HEK293T (cell line): ENCODE measurements around the gene HEPN1.

Experiments used
- CTCF ChIA-PET: fragments of 350-600 bp; formaldehyde crosslinking; extraction: SDS; loops from one replicate; lab custom pipeline; 2021; ENCODE audit warnings: antibody characterized with exemption, inconsistent platforms; lab: Yijun Ruan, JAX
- POLR2A ChIA-PET: fragments of 350-600 bp; formaldehyde crosslinking; extraction: SDS; loops from one replicate; lab custom pipeline; 2020; ENCODE audit warnings: antibody characterized with exemption, inconsistent platforms; lab: Yijun Ruan, JAX
- DNase-seq: peaks from one replicate; pipeline ENCODE4 v3.0.0; 2012; ENCODE audit warnings: mixed read lengths; ENCODE audit errors: extremely low spot score
- ARNT ChIP-seq: fragments of 450-650 bp; IDR thresholded peaks from 2 replicates; pipeline ENCODE4 v1.6.1; 2017; ENCODE audit warnings: mild to moderate bottlenecking
- BHLHE40 ChIP-seq: fragments of 450-650 bp; IDR thresholded peaks from 2 replicates; pipeline ENCODE4 v1.6.1; 2016; ENCODE audit warnings: mild to moderate bottlenecking, moderate library complexity, borderline replicate concordance
- CTBP1 ChIP-seq: fragments of 450-650 bp; IDR thresholded peaks from 2 replicates; pipeline ENCODE4 v1.6.1; 2016; ENCODE audit warnings: borderline replicate concordance
- ELF4 ChIP-seq: fragments of 450-650 bp; IDR thresholded peaks from 2 replicates; pipeline ENCODE4 v1.6.1; 2017; ENCODE audit warnings: antibody characterized with exemption
- FOXA1 ChIP-seq: fragments of 450-650 bp; IDR thresholded peaks from 2 replicates; pipeline ENCODE4 v1.6.1; 2016; ENCODE audit warnings: mild to moderate bottlenecking
- FOXK2 ChIP-seq: fragments of 450-650 bp; IDR thresholded peaks from 2 replicates; pipeline ENCODE4 v1.6.1; 2016; ENCODE audit warnings: mild to moderate bottlenecking
- FOXM1 ChIP-seq: fragments of 450-650 bp; IDR thresholded peaks from 2 replicates; pipeline ENCODE4 v1.6.1; 2017; ENCODE audit warnings: mild to moderate bottlenecking, borderline replicate concordance
- HDGF ChIP-seq: fragments of 450-650 bp; IDR thresholded peaks from 2 replicates; pipeline ENCODE4 v1.6.1; 2017; ENCODE audit warnings: antibody characterized with exemption, borderline replicate concordance
- L3MBTL2 ChIP-seq: fragments of 450-650 bp; conservative IDR thresholded peaks from 2 replicates; pipeline ENCODE4 v1.6.1; 2016; ENCODE audit warnings: mild to moderate bottlenecking
- LEF1 ChIP-seq: fragments of 450-650 bp; IDR thresholded peaks from 2 replicates; pipeline ENCODE4 v1.6.1; 2017; ENCODE audit warnings: mild to moderate bottlenecking, borderline replicate concordance
- NFRKB ChIP-seq: fragments of 450-650 bp; IDR thresholded peaks from 2 replicates; pipeline ENCODE4 v1.6.1; 2016; ENCODE audit warnings: mild to moderate bottlenecking, moderate library complexity
- PKNOX1 ChIP-seq: fragments of 450-650 bp; IDR thresholded peaks from 2 replicates; pipeline ENCODE4 v1.6.1; 2016
- SP1 ChIP-seq: fragments of 450-650 bp; IDR thresholded peaks from 2 replicates; pipeline ENCODE4 v1.6.1; 2017
- SUZ12 ChIP-seq: fragments of 450-650 bp; IDR thresholded peaks from 2 replicates; pipeline ENCODE4 v1.6.1; 2016; ENCODE audit warnings: mild to moderate bottlenecking
- TARDBP ChIP-seq: fragments of 450-650 bp; IDR thresholded peaks from 2 replicates; pipeline ENCODE4 v1.6.1; 2016
- ZNF384 ChIP-seq: fragments of 450-650 bp; IDR thresholded peaks from 2 replicates; pipeline ENCODE4 v1.6.1; 2016

Gene HEPN1

DNA sequence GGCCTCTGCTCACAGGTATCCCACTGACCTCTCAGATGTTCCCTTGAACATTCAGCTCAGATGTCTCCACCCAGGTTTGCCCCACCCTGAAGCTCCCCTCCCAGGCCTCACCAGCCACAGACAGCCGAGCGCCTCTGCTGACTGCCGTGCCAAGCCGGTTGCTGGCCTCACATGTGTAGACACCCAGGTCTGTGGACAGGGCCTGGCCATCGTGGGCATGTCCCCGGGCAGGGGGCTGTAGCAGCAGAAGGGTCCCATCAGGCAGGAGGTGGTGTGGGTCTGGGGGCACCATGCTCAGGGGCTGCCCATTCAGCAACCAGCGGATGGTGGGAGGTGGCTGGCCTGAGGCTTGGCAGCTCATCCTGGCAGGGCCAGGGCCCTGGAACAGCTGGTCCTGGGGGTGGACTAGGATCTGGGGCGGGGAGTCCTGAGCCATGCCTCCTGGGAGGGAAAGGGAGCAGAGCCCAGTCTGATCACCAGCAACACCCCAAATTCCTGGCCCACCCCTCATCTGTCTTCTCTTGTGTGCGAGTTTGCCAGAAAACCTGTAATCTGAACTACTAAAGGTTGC is 22.1 kb upstream of the HEPN1 start:
- ChIA-PET POLR2A (no interaction called here), CTCF (no interaction called here)
- no peak for TF ChIP-seq LEF1
- TF ChIP-seq FOXM1: no peak
- no peak for TF ChIP-seq PKNOX1
- TF ChIP-seq L3MBTL2: no peak
- no peak for TF ChIP-seq SP1
- no peak for DNase-seq

- no peak for DNase-seq
- TF ChIP-seq FOXA1: no peak
- no peak for TF ChIP-seq ARNT
- no peak for TF ChIP-seq FOXM1
- no peak for TF ChIP-seq L3MBTL2
- TF ChIP-seq LEF1: no peak
- TF ChIP-seq PKNOX1: no peak
- no peak for TF ChIP-seq SP1
- no peak for TF ChIP-seq NFRKB
- TF ChIP-seq FOXK2: no peak
- no peak for TF ChIP-seq BHLHE40
- POLR2A ChIA-PET: interaction anchor here (1.2 kb wide), 1 partner anchor 21 kb away, joined by 3 read pairs; no protein-coding TSS in a partner anchor
- CTCF ChIA-PET: no interaction called here
Measured at GRCh38 chr11:124897674-124898262, 21.3 kb upstream of the HEPN1 start, which contains the start of gene ROBO4. ROBO4 (minus strand) TSS chr11:124897865; CDS start chr11:124897795, 70 bp downstream.

- DNase-seq: no peak
Measured at GRCh38 chr11:124898263-124898680, 20.8 kb upstream of the HEPN1 start.

DNA sequence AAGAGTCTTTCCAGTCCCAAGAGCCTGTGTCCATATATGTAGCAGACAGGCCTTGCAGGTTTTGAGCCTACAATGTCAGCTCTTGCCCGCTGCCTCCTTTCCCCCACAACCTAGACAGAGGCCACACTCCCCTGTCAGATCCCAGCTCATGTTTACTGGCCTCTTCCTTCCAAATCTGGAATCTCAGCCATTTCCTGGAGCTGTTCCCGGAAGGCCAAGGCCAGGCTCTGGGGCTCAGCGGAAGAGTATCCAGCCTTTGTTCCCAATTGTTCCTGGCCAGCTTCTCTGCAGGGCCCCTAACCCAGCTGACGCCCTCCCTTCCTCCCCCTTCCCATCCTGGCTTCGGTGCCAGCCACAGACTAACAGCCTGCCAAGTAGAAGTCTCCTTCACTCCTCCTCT is 20.3 kb upstream of the HEPN1 start:
- POLR2A ChIA-PET: interaction anchor here (1.2 to 1.4 kb wide), 2 partner anchors 22 to 55 kb away, joined by 3 to 4 read pairs; partner anchors contain the start of gene CCDC15
- CTCF ChIA-PET: no interaction called here
- TF ChIP-seq NFRKB: no peak
- no peak for TF ChIP-seq L3MBTL2
- TF ChIP-seq HDGF: no peak
- no peak for TF ChIP-seq ZNF384
- no peak for TF ChIP-seq TARDBP
- no peak for TF ChIP-seq ELF4
- TF ChIP-seq LEF1: no peak
- TF ChIP-seq CTBP1: no peak
- no peak for TF ChIP-seq SUZ12
- no peak for TF ChIP-seq FOXM1
- no peak for TF ChIP-seq ARNT
- TF ChIP-seq SP1: no peak
- no peak for TF ChIP-seq FOXK2
- no peak for TF ChIP-seq FOXA1
- no peak for TF ChIP-seq BHLHE40
- no peak for TF ChIP-seq PKNOX1
- DNase-seq: no peak

More at GRCh38 chr11:124898263-124898680, 20.8 kb upstream of the HEPN1 start:
- ChIA-PET CTCF (no interaction called here), POLR2A (interaction anchor here (1.2 kb wide), 1 partner anchor 22 kb away, joined by 3 read pairs; no protein-coding TSS in a partner anchor)
- no peak for TF ChIP-seq PKNOX1
- no peak for TF ChIP-seq L3MBTL2
- no peak for TF ChIP-seq NFRKB
- no peak for TF ChIP-seq FOXA1
- TF ChIP-seq FOXK2: no peak
- no peak for TF ChIP-seq ARNT
- no peak for TF ChIP-seq FOXM1
- no peak for TF ChIP-seq LEF1
- no peak for TF ChIP-seq TARDBP
- no peak for TF ChIP-seq ELF4
- TF ChIP-seq SP1: no peak

DNA sequence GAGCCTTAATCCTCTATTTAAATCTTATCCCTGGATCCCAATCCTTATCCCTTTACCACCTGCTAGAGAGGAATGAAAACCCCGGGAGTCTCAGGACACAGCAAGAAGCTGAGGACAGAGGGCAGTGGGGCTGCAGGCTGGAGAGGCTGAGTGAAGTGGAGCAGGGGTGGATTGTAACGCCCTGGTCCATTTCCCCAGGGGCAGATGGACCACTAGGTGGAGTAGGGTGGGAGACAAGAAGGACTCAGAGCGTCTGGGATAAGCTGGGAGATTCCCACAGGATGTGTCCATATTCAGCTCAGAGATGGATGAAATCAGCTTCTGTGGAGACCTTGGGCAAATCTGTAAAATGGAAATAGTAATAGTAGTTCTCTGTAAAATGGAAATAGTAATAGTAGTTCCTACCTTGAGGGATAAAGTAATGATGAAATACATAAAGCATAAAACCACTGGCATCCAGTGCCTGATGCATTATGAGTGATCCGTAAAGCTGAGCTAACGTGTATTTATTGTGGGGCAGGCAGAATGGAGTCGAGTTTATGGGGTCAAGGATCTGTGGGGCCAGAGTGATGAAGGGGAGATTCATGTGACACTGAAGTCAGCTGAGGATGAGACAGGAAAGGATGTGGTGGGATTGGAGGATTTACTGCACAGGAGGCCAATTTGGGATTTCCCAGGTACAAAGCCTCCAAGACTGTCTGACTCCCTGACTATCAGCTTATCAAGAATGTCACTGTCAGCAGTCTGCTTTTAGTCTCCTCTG is 19.5 kb upstream of the HEPN1 start:
- CTCF ChIA-PET: no interaction called here
- POLR2A ChIA-PET: interaction anchor here (0.9 to 1.4 kb wide), 2 partner anchors 21 to 54 kb away, joined by 3 to 4 read pairs; partner anchors contain the start of gene CCDC15
- no peak for DNase-seq

More for the DNA sequence above, 19.5 kb upstream of the HEPN1 start:
- TF ChIP-seq ZNF384: no peak
- TF ChIP-seq FOXA1: no peak
- no peak for TF ChIP-seq TARDBP
- TF ChIP-seq CTBP1: no peak
- TF ChIP-seq ARNT: no peak
- no peak for TF ChIP-seq ELF4
- no peak for TF ChIP-seq FOXM1
- no peak for TF ChIP-seq SUZ12
- TF ChIP-seq SP1: no peak
- TF ChIP-seq FOXK2: no peak
- no peak for TF ChIP-seq NFRKB
- no peak for TF ChIP-seq HDGF
- no peak for TF ChIP-seq PKNOX1
- TF ChIP-seq L3MBTL2: no peak
- no peak for TF ChIP-seq BHLHE40
- no peak for TF ChIP-seq LEF1
